ENCODE data around the gene RPS6KC1. TPM values are rescaled to one million over a fixed set of nuclear protein-coding genes. Genes with fewer than 3 reads are reported as not detected.

RPS6KC1 gene
- total and polyA plus RNA-seq, 2 donors (not counting 1 experiment from before 2014, with no cell fraction given) = 2.4 to 19.0 TPM

GRCh38 chr1:213275293-213275692, 224.3 kb downstream of the RPS6KC1 start:
- no peaks in the 10 kb centered on the region for H3K27me3 Mint-ChIP-seq
- no peak overlapping the region for H3K4me2 ChIP-seq (replicated peaks; ENCODE audit: low read depth, low read length, poor library complexity, severe bottlenecking)
- no peak overlapping the region for H3K27ac Mint-ChIP-seq
- H3K9me3 Mint-ChIP-seq (ENCODE audit: insufficient read depth) = no peaks in the 10 kb centered on the region
- no peaks in the 10 kb centered on the region for H3K27me3 ChIP-seq (replicated peaks in 1 of 4; ENCODE audit: control extremely low read depth in 1 of 4, control insufficient read depth in 3 of 4, insufficient read depth in 4 of 4, low read length in 3 of 4)
- no peaks in the 10 kb centered on the region for H3K36me3 ChIP-seq (replicated peaks in 1 of 2; ENCODE audit: control extremely low read depth in 1 of 2, control insufficient read depth in 1 of 2, extremely low read depth in 1 of 2, insufficient read depth in 2 of 2, low read length in 1 of 2)
- no peak overlapping the region for H3K27ac ChIP-seq (ENCODE audit: low read length in 2 of 2)
- DNase-seq = no peak
- no peak overlapping the region for H3K9ac ChIP-seq (ENCODE audit: low read length)
- H4K20me1 ChIP-seq (ENCODE audit: control insufficient read depth, insufficient read depth, low read length, poor library complexity, severe bottlenecking) = no peaks in the 10 kb centered on the region
- H3K4me1 ChIP-seq (ENCODE audit: control insufficient read depth in 2 of 2, insufficient read depth in 2 of 2, low read length in 2 of 2) = no peaks in the 10 kb centered on the region
- TF ChIP-seq CTCF (IDR thresholded peaks at IDR 0.05) = no peak
- TF ChIP-seq EZH2 (IDR thresholded peaks at IDR 0.05; ENCODE audit: borderline replicate concordance, insufficient read depth, low read depth, low read length, poor library complexity, severe bottlenecking) = no peak
- intact Hi-C loops (cut with micrococcal nuclease) = no loop called here
- ATAC-seq (ENCODE audit: low read depth) = no peak
- no peaks in the 10 kb centered on the region for H3K4me1 Mint-ChIP-seq
- no CpG with 5 or more reads among the region's 1 CpG for WGBS (ENCODE audit: insufficient coverage)
- H3K4me3 ChIP-seq (ENCODE audit: control extremely low read depth in 1 of 5, extremely low read depth in 1 of 5, insufficient read depth in 1 of 5, low read depth in 2 of 5, low read length in 4 of 5) = no peak overlapping the region
- H3K4me3 Mint-ChIP-seq = no peak overlapping the region
- no peaks in the 10 kb centered on the region for H3K9me3 ChIP-seq (ENCODE audit: control extremely low read depth in 1 of 3, control insufficient read depth in 2 of 3, insufficient read depth in 1 of 3, low read length in 2 of 3)
- ChIA-PET CTCF (no interaction called here), POLR2A (no interaction called here)
- no peak overlapping the region for H2AFZ ChIP-seq (ENCODE audit: insufficient read depth, low read depth, low read length, poor library complexity, severe bottlenecking)
- no peaks in the 10 kb centered on the region for H3K79me2 ChIP-seq (ENCODE audit: control insufficient read depth, insufficient read depth, low read length)

GRCh38 chr1:213276236-213276635, 225.2 kb downstream of the RPS6KC1 start:
- Histone ChIP-seq H3K36me3 (replicated peaks in 1 of 2; ENCODE audit: control extremely low read depth in 1 of 2, control insufficient read depth in 1 of 2, extremely low read depth in 1 of 2, insufficient read depth in 2 of 2, low read length in 1 of 2) (no peaks in the 10 kb centered on the region), H3K27ac (ENCODE audit: low read length in 2 of 2) (no peak overlapping the region), H2AFZ (ENCODE audit: insufficient read depth, low read depth, low read length, poor library complexity, severe bottlenecking) (no peak overlapping the region), H3K4me3 (ENCODE audit: control extremely low read depth in 1 of 5, extremely low read depth in 1 of 5, insufficient read depth in 1 of 5, low read depth in 2 of 5, low read length in 4 of 5) (no peak overlapping the region), H4K20me1 (ENCODE audit: control insufficient read depth, insufficient read depth, low read length, poor library complexity, severe bottlenecking) (no peaks in the 10 kb centered on the region), H3K79me2 (ENCODE audit: control insufficient read depth, insufficient read depth, low read length) (no peaks in the 10 kb centered on the region), H3K9ac (ENCODE audit: low read length) (no peak overlapping the region), H3K27me3 (replicated peaks in 1 of 4; ENCODE audit: control extremely low read depth in 1 of 4, control insufficient read depth in 3 of 4, insufficient read depth in 4 of 4, low read length in 3 of 4) (no peaks in the 10 kb centered on the region), H3K4me1 (ENCODE audit: control insufficient read depth in 2 of 2, insufficient read depth in 2 of 2, low read length in 2 of 2) (no peaks in the 10 kb centered on the region), H3K4me2 (replicated peaks; ENCODE audit: low read depth, low read length, poor library complexity, severe bottlenecking) (no peak overlapping the region), H3K9me3 (ENCODE audit: control extremely low read depth in 1 of 3, control insufficient read depth in 2 of 3, insufficient read depth in 1 of 3, low read length in 2 of 3) (no peaks in the 10 kb centered on the region)
- no peaks in the 10 kb centered on the region for H3K27me3 Mint-ChIP-seq
- no peaks in the 10 kb centered on the region for H3K9me3 Mint-ChIP-seq (ENCODE audit: insufficient read depth)
- intact Hi-C loops (cut with micrococcal nuclease) = no loop called here
- H3K4me3 Mint-ChIP-seq = no peak overlapping the region
- no peak for DNase-seq
- ChIA-PET CTCF (no interaction called here), POLR2A (no interaction called here)
- no peak overlapping the region for H3K27ac Mint-ChIP-seq
- H3K4me1 Mint-ChIP-seq = no peaks in the 10 kb centered on the region
- ATAC-seq (ENCODE audit: low read depth) = no peak
- TF ChIP-seq EZH2 (IDR thresholded peaks at IDR 0.05; ENCODE audit: borderline replicate concordance, insufficient read depth, low read depth, low read length, poor library complexity, severe bottlenecking) (no peak), CTCF (IDR thresholded peaks at IDR 0.05) (no peak)
- no CpG with 5 or more reads among the region's 2 CpGs for WGBS (ENCODE audit: insufficient coverage)
